Measurements from ENCODE around the gene ALPK3.

ALPK3 gene

DNA sequence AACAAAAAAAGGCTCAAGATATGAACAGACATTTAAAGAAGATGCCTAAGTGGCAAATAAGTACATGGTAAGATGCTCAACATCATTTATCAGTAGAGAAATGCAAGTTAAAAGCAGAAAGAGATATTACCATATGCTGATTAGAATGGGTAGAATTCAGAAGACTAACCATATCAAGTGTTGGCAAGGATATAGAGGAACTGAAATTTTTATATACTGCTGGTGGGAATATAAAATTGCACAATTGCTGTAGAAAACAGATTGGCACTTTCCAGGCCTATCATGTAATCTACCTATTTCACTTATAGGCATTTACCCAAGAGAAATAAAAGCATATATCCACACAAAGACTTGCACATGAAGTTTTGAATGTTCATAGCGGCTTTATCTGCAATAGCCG, 84.4 kb downstream of the ALPK3 start:
- no peak for DNase-seq

DNA sequence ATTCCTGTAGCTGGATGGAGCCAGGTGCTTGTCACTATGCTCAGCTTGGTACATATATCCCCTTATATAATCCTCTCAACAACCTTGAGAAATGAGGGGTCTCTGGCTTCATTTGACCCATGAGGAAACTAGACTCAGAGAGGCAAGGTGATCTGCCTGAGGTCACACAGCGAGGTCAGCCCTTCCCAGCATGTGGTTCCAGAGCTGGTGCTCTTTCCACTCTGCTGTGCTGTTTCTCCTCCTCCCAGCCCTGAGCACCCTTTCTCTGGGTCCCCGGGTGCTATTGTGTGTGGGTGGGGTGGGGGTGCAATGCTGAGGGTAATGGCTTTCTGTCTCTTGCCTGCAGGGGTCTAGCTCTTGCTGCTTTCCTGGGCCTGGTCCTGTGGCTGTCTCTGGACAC, 86.6 kb downstream of the ALPK3 start:
- DNase-seq = no peak

DNA sequence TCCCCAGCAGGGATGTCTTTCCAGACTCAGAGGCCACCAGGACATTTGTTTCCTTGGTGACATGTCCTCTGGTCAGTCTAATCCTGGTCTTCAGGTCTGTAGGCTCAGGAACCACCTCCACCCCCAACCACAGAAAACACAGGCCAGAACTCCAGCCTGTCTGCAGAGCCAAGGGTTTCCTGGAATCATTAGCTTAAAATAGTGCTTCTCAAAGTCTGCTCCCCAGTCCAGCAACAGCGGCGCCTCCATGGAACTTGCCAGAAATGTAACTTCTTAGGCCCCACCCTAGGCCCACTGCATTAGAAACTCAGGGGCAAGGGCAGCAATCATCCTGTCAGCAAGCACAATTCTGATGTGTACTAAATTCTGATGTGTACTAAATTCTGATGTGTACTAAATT, 87.3 kb downstream of the ALPK3 start:
- no peak for DNase-seq

DNA sequence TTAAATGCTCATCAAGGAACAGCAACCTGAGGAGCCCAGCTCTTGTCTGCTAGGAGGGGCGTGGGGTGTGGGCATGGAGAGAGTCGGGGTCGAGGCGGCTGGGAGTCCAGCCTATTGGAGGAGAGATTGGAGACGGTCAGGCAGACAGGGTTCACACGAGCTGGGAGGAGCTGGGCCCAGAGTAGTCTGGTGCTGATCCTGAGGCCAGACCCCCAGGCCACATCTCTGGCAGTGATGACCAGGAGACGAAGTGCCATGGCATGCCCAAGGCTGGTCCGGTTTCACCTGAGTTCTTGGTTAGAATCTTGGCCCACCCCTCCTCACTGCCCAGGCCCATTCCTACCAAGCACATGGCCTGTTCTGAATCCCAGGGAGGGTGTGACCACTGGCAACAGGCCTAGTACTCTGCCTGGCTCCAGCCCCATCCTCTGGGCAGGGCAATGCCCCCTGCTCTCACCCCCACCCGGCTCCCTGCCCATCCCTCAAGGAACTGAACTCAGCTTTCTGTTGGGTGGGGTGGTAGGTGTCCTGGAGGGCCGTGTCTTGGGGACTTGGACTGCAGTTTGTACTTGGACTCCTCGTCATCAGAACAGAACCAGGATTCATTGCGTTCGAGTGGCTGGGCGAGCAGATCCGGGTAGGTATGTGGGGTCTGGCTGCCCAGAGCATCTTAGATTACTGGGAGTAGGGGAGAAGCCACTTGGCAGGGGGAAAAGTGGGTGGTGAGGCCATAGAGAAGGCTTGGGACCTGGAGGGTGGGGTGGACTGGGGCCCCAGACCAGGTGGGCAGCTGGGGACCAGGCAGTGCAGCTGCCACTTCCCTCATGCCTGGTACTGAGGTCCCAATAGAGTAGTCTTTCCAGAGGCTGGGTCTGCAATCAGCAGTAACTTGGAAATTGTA, 88.1 kb downstream of the ALPK3 start:
- no peak for DNase-seq

DNA sequence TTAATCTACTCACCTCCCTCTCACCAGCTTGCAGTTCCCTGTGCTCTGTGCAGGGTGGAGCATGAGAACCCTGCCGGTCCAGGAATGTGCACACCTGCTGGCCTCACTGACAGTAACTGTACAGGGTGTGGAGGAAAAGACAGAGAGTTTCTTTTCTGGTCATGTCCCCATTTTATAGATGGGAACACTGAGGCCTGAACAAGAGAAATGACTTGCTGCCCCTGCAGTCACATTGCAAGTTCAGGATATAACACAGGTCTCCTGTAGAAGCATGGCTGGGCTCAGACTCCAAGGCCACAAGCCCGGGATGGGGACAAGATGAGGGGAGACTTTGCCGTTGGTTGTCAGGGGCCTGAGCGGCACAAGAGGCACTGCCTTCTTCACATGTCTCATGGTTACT, 90.6 kb downstream of the ALPK3 start:
- no peak for DNase-seq

DNA sequence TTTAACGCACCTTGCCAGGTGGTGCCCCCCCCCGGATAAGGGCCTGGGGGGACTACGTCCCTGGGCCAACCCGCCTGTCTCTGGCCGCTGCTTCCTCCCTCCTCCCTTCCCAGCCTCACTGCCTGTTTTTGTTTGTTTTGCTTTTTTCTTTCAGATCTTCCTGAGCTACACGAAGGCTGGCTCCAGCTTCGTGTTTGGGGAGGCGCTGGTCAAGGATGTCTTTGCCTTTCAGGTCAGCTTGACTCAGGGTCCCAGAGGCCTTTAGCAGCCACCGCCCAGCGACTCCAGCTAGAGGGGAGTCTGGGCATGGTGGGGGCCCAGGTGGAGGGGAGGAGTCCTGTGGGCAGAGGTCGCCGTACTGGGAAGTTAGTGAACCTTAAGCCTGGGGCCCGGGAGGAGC, 91.4 kb downstream of the ALPK3 start:
- DNase-seq = no peak

GRCh38 chr15:84909029-84909428, 91.9 kb downstream of the ALPK3 start:
- DNase-seq = no peak

DNA sequence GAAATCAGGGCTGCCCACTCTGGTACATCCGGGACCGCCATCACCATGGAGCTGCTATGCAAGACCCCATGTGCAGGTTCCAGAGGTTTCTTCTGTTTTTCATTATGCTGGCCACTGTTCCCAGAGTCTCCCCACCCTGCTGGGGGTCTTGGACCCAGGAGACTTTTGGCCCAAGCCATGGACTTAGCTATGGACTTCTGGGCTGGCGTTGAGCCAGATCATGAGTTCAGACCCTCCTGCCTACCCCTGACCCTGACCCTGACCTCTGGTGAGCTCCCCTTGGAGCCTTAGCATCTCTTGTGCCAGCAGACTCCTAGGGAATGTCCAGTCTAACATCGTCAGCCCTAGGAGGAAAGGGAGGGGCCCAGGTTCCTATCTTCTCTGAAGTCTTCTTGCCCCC, 92.6 kb downstream of the ALPK3 start:
- DNase-seq = no peak

GRCh38 chr15:84910928-84911623, 93.9 kb downstream of the ALPK3 start:
- no peak for DNase-seq

DNA sequence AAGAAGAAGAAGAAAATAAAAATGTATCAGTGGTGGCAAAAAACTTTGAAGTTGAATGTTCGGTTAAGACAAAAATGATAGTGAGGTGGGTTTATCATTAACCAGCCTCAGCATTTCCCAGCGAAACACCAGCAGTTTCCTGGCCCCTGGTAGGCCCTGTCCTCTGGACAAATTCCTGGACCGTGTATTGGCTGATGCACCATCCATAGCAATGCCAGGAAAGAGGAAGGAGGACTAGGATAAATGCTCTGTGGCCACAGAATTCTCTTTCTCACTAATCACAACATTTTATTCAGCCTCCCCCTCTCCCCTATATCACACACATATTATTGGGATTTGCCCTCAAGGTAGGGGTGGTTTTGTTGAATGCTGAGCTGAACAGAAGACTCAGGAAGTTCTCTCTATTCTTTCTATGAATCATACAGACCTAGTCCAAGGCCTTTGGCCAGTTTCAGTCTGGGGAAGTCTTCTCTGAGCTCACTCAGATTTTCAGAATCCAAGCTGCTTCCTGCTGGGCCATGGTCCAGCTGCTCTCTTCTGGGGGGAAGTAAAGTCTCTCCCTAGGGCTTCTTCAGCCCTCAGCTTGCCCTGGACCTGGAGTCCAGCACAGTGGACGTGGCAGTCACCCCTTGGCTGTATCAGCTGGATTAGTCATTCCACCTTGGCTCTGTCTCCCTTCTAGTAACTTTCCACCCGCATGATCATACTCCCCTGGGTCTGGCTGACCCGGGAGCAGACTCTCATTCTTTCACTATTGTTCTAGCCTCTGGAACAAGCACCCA, 94.9 kb downstream of the ALPK3 start:
- DNase-seq = no peak

- no peak for DNase-seq
These were observed 96.2 kb downstream of the ALPK3 start for GRCh38 chr15:84913360-84913723.

GRCh38 chr15:84914351-84914750, 97.2 kb downstream of the ALPK3 start:
- no peak for DNase-seq

- DNase-seq = no peak
These were observed 97.9 kb downstream of the ALPK3 start for GRCh38 chr15:84914909-84915605.

GRCh38 chr15:84915606-84915958, 98.4 kb downstream of the ALPK3 start:
- DNase-seq = no peak

GRCh38 chr15:84917452-84917851, 100.3 kb downstream of the ALPK3 start:
- no peak for DNase-seq

GRCh38 chr15:84919106-84919667, 102.0 kb downstream of the ALPK3 start:
- DNase-seq = no peak

- DNase-seq = no peak
These were observed 104.0 kb downstream of the ALPK3 start for GRCh38 chr15:84921121-84921520.

GRCh38 chr15:84922530-84922929, 105.4 kb downstream of the ALPK3 start:
- DNase-seq = no peak

All from NCI-H526 treated with DMSO at 0.1 percent for 48 hours (cell line).